ENCODE data around the gene BAG1.

Gene BAG1

DNA sequence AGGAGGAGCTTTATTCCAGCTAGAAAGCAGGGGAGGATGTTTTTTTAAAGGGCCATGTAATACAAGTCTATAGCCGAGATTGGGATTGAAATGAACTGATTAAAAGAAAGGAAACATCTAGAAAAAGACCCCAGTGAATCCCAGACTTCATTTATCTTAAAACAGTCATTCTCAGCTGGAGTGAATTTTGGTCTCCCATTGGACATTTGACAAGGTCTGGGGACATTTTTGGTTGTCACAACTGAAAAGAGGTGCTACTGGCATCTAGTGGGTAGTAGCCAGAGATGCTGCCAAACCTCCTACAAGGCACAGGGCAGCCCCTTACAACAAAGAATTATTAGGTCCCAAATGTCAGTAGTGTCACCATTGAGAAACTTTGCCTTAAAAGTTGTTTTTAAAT is 40.8 kb downstream of the BAG1 start:
- Histone ChIP-seq H3K4me1 (ENCODE audit: control insufficient read depth, low read length) (peaks cover 24% of the 10 kb centered on the region), H3K36me3 (ENCODE audit: control insufficient read depth, low read length) (no peaks in the 10 kb centered on the region), H3K4me3 (ENCODE audit: low read length) (no peak overlapping the region), H3K27ac (ENCODE audit: low read depth, low read length) (no peak overlapping the region), H3K9me3 (ENCODE audit: control insufficient read depth, insufficient read depth, low read length) (no peaks in the 10 kb centered on the region), H4K20me1 (ENCODE audit: control insufficient read depth, insufficient read depth, low read depth, low read length) (no peaks in the 10 kb centered on the region), H3K4me2 (ENCODE audit: low read length) (no peak overlapping the region), H3K27me3 (ENCODE audit: control insufficient read depth, low read length) (peaks cover 9% of the 10 kb centered on the region; the same call in 1 of the 2 replicates), H3K9me2 (replicated peaks; ENCODE audit: control insufficient read depth, low read length) (no peaks in the 10 kb centered on the region), H3K79me2 (ENCODE audit: control insufficient read depth, low read length) (no peaks in the 10 kb centered on the region), H3F3A (ENCODE audit: control insufficient read depth, insufficient read depth) (no peaks in the 10 kb centered on the region)
- no peak for TF ChIP-seq EZH2phosphoT487 (IDR thresholded peaks at IDR 0.05; ENCODE audit: borderline replicate concordance, low read length)
- TF ChIP-seq, protein P1, sequence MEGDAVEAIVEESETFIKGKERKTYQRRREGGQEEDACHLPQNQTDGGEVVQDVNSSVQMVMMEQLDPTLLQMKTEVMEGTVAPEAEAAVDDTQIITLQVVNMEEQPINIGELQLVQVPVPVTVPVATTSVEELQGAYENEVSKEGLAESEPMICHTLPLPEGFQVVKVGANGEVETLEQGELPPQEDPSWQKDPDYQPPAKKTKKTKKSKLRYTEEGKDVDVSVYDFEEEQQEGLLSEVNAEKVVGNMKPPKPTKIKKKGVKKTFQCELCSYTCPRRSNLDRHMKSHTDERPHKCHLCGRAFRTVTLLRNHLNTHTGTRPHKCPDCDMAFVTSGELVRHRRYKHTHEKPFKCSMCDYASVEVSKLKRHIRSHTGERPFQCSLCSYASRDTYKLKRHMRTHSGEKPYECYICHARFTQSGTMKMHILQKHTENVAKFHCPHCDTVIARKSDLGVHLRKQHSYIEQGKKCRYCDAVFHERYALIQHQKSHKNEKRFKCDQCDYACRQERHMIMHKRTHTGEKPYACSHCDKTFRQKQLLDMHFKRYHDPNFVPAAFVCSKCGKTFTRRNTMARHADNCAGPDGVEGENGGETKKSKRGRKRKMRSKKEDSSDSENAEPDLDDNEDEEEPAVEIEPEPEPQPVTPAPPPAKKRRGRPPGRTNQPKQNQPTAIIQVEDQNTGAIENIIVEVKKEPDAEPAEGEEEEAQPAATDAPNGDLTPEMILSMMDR (IDR thresholded peaks at IDR 0.05; ENCODE audit: low read depth, low read length, poor library complexity, severe bottlenecking) = no peak

DNA sequence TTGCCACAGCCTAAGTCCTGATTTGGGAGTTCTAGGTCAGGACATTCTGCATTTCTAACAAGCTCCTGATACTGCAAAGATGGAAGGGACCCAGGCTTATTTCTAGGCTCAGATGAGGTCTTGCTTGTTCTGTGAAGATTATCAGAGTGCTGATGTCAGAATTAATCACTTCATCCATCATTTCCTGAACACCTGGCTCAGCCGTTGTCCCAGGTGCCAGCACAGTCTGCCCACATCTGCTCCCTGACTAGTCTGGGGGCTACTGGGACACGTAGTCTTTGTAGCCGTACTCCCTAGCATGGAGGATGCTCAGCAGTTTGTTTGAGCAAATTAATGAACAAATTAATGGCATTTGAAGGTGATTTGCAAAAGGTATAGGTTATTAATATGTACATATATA is 42.5 kb downstream of the BAG1 start:
- Histone ChIP-seq H3K4me3 (ENCODE audit: low read length) (no peak overlapping the region), H3K4me2 (ENCODE audit: low read length) (no peak overlapping the region), H3K79me2 (ENCODE audit: control insufficient read depth, low read length) (no peaks in the 10 kb centered on the region), H3K9me2 (replicated peaks; ENCODE audit: control insufficient read depth, low read length) (no peaks in the 10 kb centered on the region), H3K4me1 (ENCODE audit: control insufficient read depth, low read length) (peaks cover 23% of the 10 kb centered on the region), H3K27ac (ENCODE audit: low read depth, low read length) (no peak overlapping the region), H4K20me1 (ENCODE audit: control insufficient read depth, insufficient read depth, low read depth, low read length) (no peaks in the 10 kb centered on the region), H3F3A (ENCODE audit: control insufficient read depth, insufficient read depth) (no peaks in the 10 kb centered on the region), H3K27me3 (ENCODE audit: control insufficient read depth, low read length) (peaks cover 10% of the 10 kb centered on the region), H3K36me3 (ENCODE audit: control insufficient read depth, low read length) (no peaks in the 10 kb centered on the region), H3K9me3 (ENCODE audit: control insufficient read depth, insufficient read depth, low read length) (no peaks in the 10 kb centered on the region)
- TF ChIP-seq EZH2phosphoT487 (IDR thresholded peaks at IDR 0.05; ENCODE audit: borderline replicate concordance, low read length) = no peak
- TF ChIP-seq, protein P1 (IDR thresholded peaks at IDR 0.05; ENCODE audit: low read depth, low read length, poor library complexity, severe bottlenecking) = no peak

DNA sequence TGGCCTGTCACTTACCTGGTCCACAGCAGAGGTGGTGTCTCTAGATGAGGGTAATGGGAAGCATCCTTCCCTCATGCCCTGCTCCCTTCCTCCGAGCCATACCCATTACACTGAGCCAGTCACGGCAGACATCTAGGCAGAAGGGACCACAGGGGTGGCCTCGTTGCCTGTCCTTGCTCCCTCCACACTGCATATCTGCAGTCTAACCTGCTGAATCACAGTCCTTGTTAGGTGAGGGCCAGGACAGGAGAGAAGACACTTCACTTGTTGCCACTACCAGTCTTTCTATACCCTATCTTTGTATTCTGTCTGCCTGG is 43.0 kb downstream of the BAG1 start:
- H4K20me1 ChIP-seq (ENCODE audit: control insufficient read depth, insufficient read depth, low read depth, low read length) = no peaks in the 10 kb centered on the region
- H3K27ac ChIP-seq (ENCODE audit: low read depth, low read length) = no peak overlapping the region
- no peaks in the 10 kb centered on the region for H3F3A ChIP-seq (ENCODE audit: control insufficient read depth, insufficient read depth)
- peaks cover 18% of the 10 kb centered on the region for H3K4me1 ChIP-seq (ENCODE audit: control insufficient read depth, low read length)
- no peaks in the 10 kb centered on the region for H3K36me3 ChIP-seq (ENCODE audit: control insufficient read depth, low read length)
- H3K9me3 ChIP-seq (ENCODE audit: control insufficient read depth, insufficient read depth, low read length) = no peaks in the 10 kb centered on the region
- H3K4me2 ChIP-seq (ENCODE audit: low read length) = no peak overlapping the region
- H3K9me2 ChIP-seq (replicated peaks; ENCODE audit: control insufficient read depth, low read length) = no peaks in the 10 kb centered on the region
- no peaks in the 10 kb centered on the region for H3K79me2 ChIP-seq (ENCODE audit: control insufficient read depth, low read length)
- H3K4me3 ChIP-seq (ENCODE audit: low read length) = no peak overlapping the region
- no peak for TF ChIP-seq EZH2phosphoT487 (IDR thresholded peaks at IDR 0.05; ENCODE audit: borderline replicate concordance, low read length)
- TF ChIP-seq, protein P1 (IDR thresholded peaks at IDR 0.05; ENCODE audit: low read depth, low read length, poor library complexity, severe bottlenecking) = no peak
- peaks cover 14% of the 10 kb centered on the region for H3K27me3 ChIP-seq (ENCODE audit: control insufficient read depth, low read length)
